SK-N-SH (cell line): Measurements from ENCODE around the gene ROS1. TPM values are rescaled to one million over a fixed set of nuclear protein-coding genes. Genes with fewer than 3 reads are reported as not detected.

Experiments
- CTCF ChIA-PET: fragments of 300-600, 350-600 bp; formaldehyde crosslinking; extraction: SDS; loops from one replicate; lab custom pipeline; 2021; lab: Yijun Ruan, JAX
- POLR2A ChIA-PET: fragments of 350-600 bp; sonication (Branson Sonifier 250); formaldehyde crosslinking; extraction: SDS; loops from one replicate; lab custom pipeline; 2020; ENCODE audit warnings: antibody characterized with exemption, inconsistent platforms; lab: Yijun Ruan, JAX
- DNase-seq: peaks from one replicate; pipeline ENCODE4 v3.0.0; 2012
- H2AFZ ChIP-seq: fragments of 200-600 bp; sonication (generic); 2 replicates; pipeline ENCODE4 v1.8.1; 2016; ENCODE audit warnings: antibody characterized with exemption, mild to moderate bottlenecking, low read depth
- H3F3A ChIP-seq: fragments of 200-600 bp; sonication (generic); replicated peaks from 2 replicates; pipeline ENCODE3; 2016; ENCODE audit warnings: antibody characterized with exemption, mild to moderate bottlenecking; ENCODE audit not compliant: insufficient read depth
- H3K27ac ChIP-seq, 2 experiments: fragments of 200-500 bp in 1 of 2; fragments of 200-600 bp in 1 of 2; sonication (Bioruptor generic) in 1 of 2; sonication (generic), shearing (Covaris generic) in 1 of 2; 2 replicates each; pipeline versions ENCODE4 v1.5.1 to v1.6.1; 2014 to 2016; ENCODE audit warnings: low read depth in 2 of 2, inconsistent platforms in 1 of 2, low read length in 1 of 2, mild to moderate bottlenecking in 1 of 2, mixed read lengths in 1 of 2
- H3K27me3 ChIP-seq: fragments of 200-600 bp; sonication (generic), shearing (Covaris generic); 2 replicates; pipeline ENCODE4 v1.6.1; 2016; ENCODE audit warnings: mixed run types; ENCODE audit not compliant: insufficient read depth
- H3K36me3 ChIP-seq, 2 experiments: fragments of 200-500 bp in 1 of 2; fragments of 200-600 bp in 1 of 2; sonication (Bioruptor generic) in 1 of 2; sonication (generic) in 1 of 2; replicated peaks in 1 of 2; 2 replicates each; pipeline versions ENCODE3 to v1.5.1; 2014 to 2016; ENCODE audit warnings: low read length in 1 of 2, mild to moderate bottlenecking in 1 of 2; ENCODE audit not compliant: insufficient read depth in 2 of 2, control insufficient read depth in 1 of 2
- H3K4me1 ChIP-seq, 2 experiments: fragments of 200-500 bp in 1 of 2; fragments of 200-600 bp in 1 of 2; sonication (Bioruptor generic) in 1 of 2; sonication (generic), shearing (Covaris generic) in 1 of 2; 2 replicates each; pipeline versions ENCODE4 v1.5.1 to v1.6.1; 2014 to 2016; ENCODE audit warnings: low read depth in 1 of 2, low read length in 1 of 2, mixed run types in 1 of 2; ENCODE audit not compliant: insufficient read depth in 2 of 2, control insufficient read depth in 1 of 2
- H3K4me2 ChIP-seq: fragments of 200-600 bp; sonication (generic), shearing (Covaris generic); 2 replicates; pipeline ENCODE4 v1.6.1; 2017; ENCODE audit warnings: mixed run types
- H3K4me3 ChIP-seq, 2 experiments: fragments of 200-500 bp in 1 of 2; fragments of 200-600 bp in 1 of 2; sonication (Bioruptor generic) in 1 of 2; sonication (generic), shearing (Covaris generic) in 1 of 2; 2 replicates each; pipeline versions ENCODE4 v1.5.1 to v1.8.1; 2014 to 2016; ENCODE audit warnings: low read depth in 2 of 2, inconsistent platforms in 1 of 2, low read length in 1 of 2, mild to moderate bottlenecking in 1 of 2, mixed read lengths in 1 of 2, moderate library complexity in 1 of 2
- H3K79me2 ChIP-seq: fragments of 200-600 bp; sonication (generic); 2 replicates; pipeline ENCODE4 v1.8.1; 2017; ENCODE audit warnings: mild to moderate bottlenecking; ENCODE audit not compliant: insufficient read depth
- H3K9ac ChIP-seq: fragments of 200-600 bp; sonication (generic); 2 replicates; pipeline ENCODE4 v1.6.1; 2017; ENCODE audit warnings: mixed run types
- H3K9me2 ChIP-seq: fragments of 200-600 bp; sonication (generic); 2 replicates; pipeline ENCODE4 v1.6.1; 2017; ENCODE audit warnings: mixed run types
- H3K9me3 ChIP-seq: fragments of 200-600 bp; sonication (generic); 2 replicates; pipeline ENCODE4 v1.6.1; 2017; ENCODE audit warnings: mixed run types, mild to moderate bottlenecking, moderate library complexity
- H4K20me1 ChIP-seq: fragments of 200-600 bp; sonication (generic); 2 replicates; pipeline ENCODE4 v1.6.1; 2017; ENCODE audit warnings: mild to moderate bottlenecking, mixed run types; ENCODE audit not compliant: insufficient read depth
- FOXJ3 ChIP-seq: sonication (generic); formaldehyde crosslinking; IDR thresholded peaks from 2 replicates; pipeline ENCODE4 v1.5.1; 2020; ENCODE audit warnings: mild to moderate bottlenecking, missing genetic modification reagents
- FOXM1 ChIP-seq: IDR thresholded peaks from 2 replicates; pipeline ENCODE4 v1.4.0; 2012; ENCODE audit warnings: low read depth, mild to moderate bottlenecking
- GABPA ChIP-seq: IDR thresholded peaks from 2 replicates; pipeline ENCODE4 v1.4.0; 2012; ENCODE audit warnings: low read depth, mild to moderate bottlenecking
- JUND ChIP-seq: IDR thresholded peaks from 2 replicates; pipeline ENCODE4 v1.4.0; 2012
- MXI1 ChIP-seq: IDR thresholded peaks from 2 replicates; pipeline ENCODE4 v1.6.1; 2012; ENCODE audit warnings: mild to moderate bottlenecking, low read depth, low read length, improper control_type of control experiment
- NFIC ChIP-seq: IDR thresholded peaks from 2 replicates; pipeline ENCODE4 v1.4.0; 2012; ENCODE audit warnings: borderline replicate concordance
- NRF1 ChIP-seq: IDR thresholded peaks from 2 replicates; pipeline ENCODE4 v1.6.1; 2012; ENCODE audit warnings: low read depth, mild to moderate bottlenecking, low read length
- POLR2AphosphoS5 ChIP-seq: IDR thresholded peaks from 2 replicates; pipeline ENCODE4 v1.6.1; 2012; ENCODE audit warnings: low read depth, low read length
- RAD21 ChIP-seq: IDR thresholded peaks from 2 replicates; pipeline ENCODE4 v1.6.1; 2012; ENCODE audit warnings: mild to moderate bottlenecking, low read length
- RCOR1 ChIP-seq: fragments of 150-350 bp; IDR thresholded peaks from 2 replicates; pipeline ENCODE4 v1.6.1; 2017; ENCODE audit warnings: antibody characterized with exemption, low read length
- RXRA ChIP-seq: IDR thresholded peaks from 2 replicates; pipeline ENCODE4 v1.4.0; 2012; ENCODE audit warnings: low read depth, mild to moderate bottlenecking, borderline replicate concordance
- SIN3A ChIP-seq: IDR thresholded peaks from 2 replicates; pipeline ENCODE4 v1.6.1; 2012; ENCODE audit warnings: low read depth, mild to moderate bottlenecking, low read length, moderate library complexity, borderline replicate concordance
- SMC3 ChIP-seq: IDR thresholded peaks from 2 replicates; pipeline ENCODE4 v1.6.1; 2012; ENCODE audit warnings: low read depth, low read length, improper control_type of control experiment
- TAF1 ChIP-seq: IDR thresholded peaks from 2 replicates; pipeline ENCODE4 v1.6.1; 2012; ENCODE audit warnings: low read depth, mild to moderate bottlenecking, low read length, moderate library complexity, borderline replicate concordance
- TEAD4 ChIP-seq: IDR thresholded peaks from 2 replicates; pipeline ENCODE4 v1.4.0; 2012; ENCODE audit warnings: mild to moderate bottlenecking, borderline replicate concordance; ENCODE audit not compliant: insufficient read depth
- WGBS: methylation state at CpG from one replicate; pipeline ENCODE4 v1.1.6; 2017; ENCODE audit warnings: low lambda C conversion rate; 5-methylcytosine and 5-hydroxymethylcytosine counted together
- polyA plus RNA-seq, 3 experiments: library from polyadenylated mRNA; depleted of rRNA; stranded (reverse); fragments of >200 nt; gene quantifications; 2 replicates each; pipeline ENCODE4 v1.2.3, GENCODE V29; 2012
- TF ChIP-seq, protein P1 (sequence below): IDR thresholded peaks from 2 replicates; pipeline ENCODE4 v1.6.1; 2012; ENCODE audit warnings: mild to moderate bottlenecking, low read depth, low read length, moderate library complexity
- TF ChIP-seq, protein P2 (sequence below): fragments of 150-350 bp; IDR thresholded peaks from 2 replicates; pipeline ENCODE4 v1.6.1; 2017; ENCODE audit warnings: antibody characterized with exemption, low read length, low read depth, borderline replicate concordance
- TF ChIP-seq, protein P3 (sequence below): IDR thresholded peaks from 2 replicates; pipeline ENCODE4 v1.4.0; 2012; ENCODE audit warnings: low read depth
- TF ChIP-seq, protein P4 (sequence below): IDR thresholded peaks from 2 replicates; pipeline ENCODE4; 2012
- TF ChIP-seq, protein P5 (sequence below): IDR thresholded peaks from 2 replicates; pipeline ENCODE4 v1.4.0; 2012; ENCODE audit warnings: low read depth, borderline replicate concordance
- TF ChIP-seq, protein P6 (sequence below): fragments of 150-350 bp; IDR thresholded peaks from 2 replicates; pipeline ENCODE4 v1.6.1; 2016; ENCODE audit warnings: mild to moderate bottlenecking, low read depth, low read length
- TF ChIP-seq, protein P7 (sequence below): IDR thresholded peaks from 2 replicates; pipeline ENCODE4 v1.4.0; 2012; ENCODE audit warnings: low read depth, borderline replicate concordance

ROS1 gene
- polyA plus RNA-seq, 1 of the 3 experiments (the other 2 are of a cell fraction): 1.8 TPM

DNA sequence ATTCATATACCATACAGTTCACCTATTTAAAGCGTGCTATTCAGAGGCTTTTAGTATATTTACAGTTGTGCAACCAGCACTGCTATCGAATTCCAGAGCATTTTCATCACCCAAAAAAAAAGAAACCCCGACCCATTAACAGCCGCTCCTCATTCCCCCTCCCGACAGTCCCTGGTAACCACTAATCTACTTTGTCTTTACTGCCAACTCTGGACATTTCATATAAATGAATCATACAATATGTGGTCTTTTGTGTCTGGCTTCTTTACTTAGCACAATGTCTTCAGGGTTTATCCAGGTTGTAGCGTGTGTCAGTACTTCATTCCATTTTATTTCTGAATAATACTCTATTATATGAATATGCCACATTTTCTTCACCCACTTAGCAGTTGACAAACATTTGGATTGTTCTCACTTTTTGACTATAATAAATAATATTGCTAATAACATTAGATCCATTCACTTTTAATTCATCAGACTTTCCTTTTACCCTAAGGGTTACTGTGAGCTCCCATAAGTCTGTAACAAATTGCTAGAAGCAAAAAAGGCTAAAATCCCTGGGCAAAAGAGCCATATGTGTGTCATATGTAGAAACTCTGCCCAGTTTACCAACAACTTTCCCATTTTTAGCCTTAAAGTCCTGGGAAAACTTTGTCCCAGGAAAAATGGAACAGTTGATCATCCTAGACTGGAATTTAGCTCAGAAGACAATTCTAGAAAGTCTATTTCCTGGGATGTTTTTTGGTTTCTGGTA is 23.2 kb upstream of the ROS1 start:
- WGBS: 2% methylated on average over 6 of the region's 6 CpGs
- Histone ChIP-seq H3K27me3 (no peaks in the 10 kb centered on the region), H3K9me2 (no peaks in the 10 kb centered on the region), H3K36me3 (no peaks in the 10 kb centered on the region), H3F3A (peaks cover 8% of the 10 kb centered on the region), H3K4me3 (peak overlapping the region in 1 of 2 experiments; percentile 47; a peak in 1 of 4 replicates), H3K27ac (peak overlapping the region; percentile 90 to 96; a peak in 3 of 4 replicates), H3K9me3 (no peaks in the 10 kb centered on the region), H3K9ac (peak overlapping the region; percentile 63; the same call in 1 of the 2 replicates), H3K79me2 (no peaks in the 10 kb centered on the region), H2AFZ (peak overlapping the region; percentile 91; the same call in 1 of the 2 replicates), H3K4me2 (peak overlapping the region; percentile 79), H4K20me1 (no peaks in the 10 kb centered on the region), H3K4me1 (peaks cover 0 to 33% of the 10 kb centered on the region in 2 experiments; a peak in 3 of 4 replicates)
- CTCF ChIA-PET: interaction anchor here (0.8 to 5.7 kb wide), 20 partner anchors 8 to 1132 kb away, joined by 3 to 108 read pairs (median 7); partner anchors contain the start of genes GOPC and ROS1
- DNase-seq: no peak
- POLR2A ChIA-PET: no interaction called here
- TF ChIP-seq, protein P1, sequence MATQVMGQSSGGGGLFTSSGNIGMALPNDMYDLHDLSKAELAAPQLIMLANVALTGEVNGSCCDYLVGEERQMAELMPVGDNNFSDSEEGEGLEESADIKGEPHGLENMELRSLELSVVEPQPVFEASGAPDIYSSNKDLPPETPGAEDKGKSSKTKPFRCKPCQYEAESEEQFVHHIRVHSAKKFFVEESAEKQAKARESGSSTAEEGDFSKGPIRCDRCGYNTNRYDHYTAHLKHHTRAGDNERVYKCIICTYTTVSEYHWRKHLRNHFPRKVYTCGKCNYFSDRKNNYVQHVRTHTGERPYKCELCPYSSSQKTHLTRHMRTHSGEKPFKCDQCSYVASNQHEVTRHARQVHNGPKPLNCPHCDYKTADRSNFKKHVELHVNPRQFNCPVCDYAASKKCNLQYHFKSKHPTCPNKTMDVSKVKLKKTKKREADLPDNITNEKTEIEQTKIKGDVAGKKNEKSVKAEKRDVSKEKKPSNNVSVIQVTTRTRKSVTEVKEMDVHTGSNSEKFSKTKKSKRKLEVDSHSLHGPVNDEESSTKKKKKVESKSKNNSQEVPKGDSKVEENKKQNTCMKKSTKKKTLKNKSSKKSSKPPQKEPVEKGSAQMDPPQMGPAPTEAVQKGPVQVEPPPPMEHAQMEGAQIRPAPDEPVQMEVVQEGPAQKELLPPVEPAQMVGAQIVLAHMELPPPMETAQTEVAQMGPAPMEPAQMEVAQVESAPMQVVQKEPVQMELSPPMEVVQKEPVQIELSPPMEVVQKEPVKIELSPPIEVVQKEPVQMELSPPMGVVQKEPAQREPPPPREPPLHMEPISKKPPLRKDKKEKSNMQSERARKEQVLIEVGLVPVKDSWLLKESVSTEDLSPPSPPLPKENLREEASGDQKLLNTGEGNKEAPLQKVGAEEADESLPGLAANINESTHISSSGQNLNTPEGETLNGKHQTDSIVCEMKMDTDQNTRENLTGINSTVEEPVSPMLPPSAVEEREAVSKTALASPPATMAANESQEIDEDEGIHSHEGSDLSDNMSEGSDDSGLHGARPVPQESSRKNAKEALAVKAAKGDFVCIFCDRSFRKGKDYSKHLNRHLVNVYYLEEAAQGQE: 0 out of 2 replicates have a peak, but pooled peaks have one; percentile 44
- TF ChIP-seq SIN3A (no peak), NRF1 (no peak), RCOR1 (no peak), RXRA (peak; percentile 71; the same call in 1 of the 2 replicates), TEAD4 (peak; percentile 95), POLR2AphosphoS5 (peak; percentile 70; the same call in 1 of the 2 replicates), JUND (peak; percentile 95), MXI1 (no peak), RAD21 (no peak), TAF1 (peak; percentile 44; the same call in 1 of the 2 replicates), FOXJ3 (no peak), FOXM1 (peak; percentile 94), SMC3 (no peak), NFIC (peak; percentile 95), GABPA (no peak)
- TF ChIP-seq, protein P2, sequence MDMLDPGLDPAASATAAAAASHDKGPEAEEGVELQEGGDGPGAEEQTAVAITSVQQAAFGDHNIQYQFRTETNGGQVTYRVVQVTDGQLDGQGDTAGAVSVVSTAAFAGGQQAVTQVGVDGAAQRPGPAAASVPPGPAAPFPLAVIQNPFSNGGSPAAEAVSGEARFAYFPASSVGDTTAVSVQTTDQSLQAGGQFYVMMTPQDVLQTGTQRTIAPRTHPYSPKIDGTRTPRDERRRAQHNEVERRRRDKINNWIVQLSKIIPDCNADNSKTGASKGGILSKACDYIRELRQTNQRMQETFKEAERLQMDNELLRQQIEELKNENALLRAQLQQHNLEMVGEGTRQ: no peak
- TF ChIP-seq, protein P3, sequence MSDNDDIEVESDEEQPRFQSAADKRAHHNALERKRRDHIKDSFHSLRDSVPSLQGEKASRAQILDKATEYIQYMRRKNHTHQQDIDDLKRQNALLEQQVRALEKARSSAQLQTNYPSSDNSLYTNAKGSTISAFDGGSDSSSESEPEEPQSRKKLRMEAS: peak; percentile 70; the same call in 1 of the 2 replicates
- TF ChIP-seq, protein P4, sequence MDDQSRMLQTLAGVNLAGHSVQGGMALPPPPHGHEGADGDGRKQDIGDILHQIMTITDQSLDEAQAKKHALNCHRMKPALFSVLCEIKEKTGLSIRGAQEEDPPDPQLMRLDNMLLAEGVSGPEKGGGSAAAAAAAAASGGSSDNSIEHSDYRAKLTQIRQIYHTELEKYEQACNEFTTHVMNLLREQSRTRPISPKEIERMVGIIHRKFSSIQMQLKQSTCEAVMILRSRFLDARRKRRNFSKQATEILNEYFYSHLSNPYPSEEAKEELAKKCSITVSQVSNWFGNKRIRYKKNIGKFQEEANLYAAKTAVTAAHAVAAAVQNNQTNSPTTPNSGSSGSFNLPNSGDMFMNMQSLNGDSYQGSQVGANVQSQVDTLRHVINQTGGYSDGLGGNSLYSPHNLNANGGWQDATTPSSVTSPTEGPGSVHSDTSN: peak; percentile 90
- TF ChIP-seq, protein P5, sequence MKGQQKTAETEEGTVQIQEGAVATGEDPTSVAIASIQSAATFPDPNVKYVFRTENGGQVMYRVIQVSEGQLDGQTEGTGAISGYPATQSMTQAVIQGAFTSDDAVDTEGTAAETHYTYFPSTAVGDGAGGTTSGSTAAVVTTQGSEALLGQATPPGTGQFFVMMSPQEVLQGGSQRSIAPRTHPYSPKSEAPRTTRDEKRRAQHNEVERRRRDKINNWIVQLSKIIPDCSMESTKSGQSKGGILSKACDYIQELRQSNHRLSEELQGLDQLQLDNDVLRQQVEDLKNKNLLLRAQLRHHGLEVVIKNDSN: no peak
- TF ChIP-seq, protein P6, sequence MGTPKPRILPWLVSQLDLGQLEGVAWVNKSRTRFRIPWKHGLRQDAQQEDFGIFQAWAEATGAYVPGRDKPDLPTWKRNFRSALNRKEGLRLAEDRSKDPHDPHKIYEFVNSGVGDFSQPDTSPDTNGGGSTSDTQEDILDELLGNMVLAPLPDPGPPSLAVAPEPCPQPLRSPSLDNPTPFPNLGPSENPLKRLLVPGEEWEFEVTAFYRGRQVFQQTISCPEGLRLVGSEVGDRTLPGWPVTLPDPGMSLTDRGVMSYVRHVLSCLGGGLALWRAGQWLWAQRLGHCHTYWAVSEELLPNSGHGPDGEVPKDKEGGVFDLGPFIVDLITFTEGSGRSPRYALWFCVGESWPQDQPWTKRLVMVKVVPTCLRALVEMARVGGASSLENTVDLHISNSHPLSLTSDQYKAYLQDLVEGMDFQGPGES: no peak
- TF ChIP-seq, protein P7, sequence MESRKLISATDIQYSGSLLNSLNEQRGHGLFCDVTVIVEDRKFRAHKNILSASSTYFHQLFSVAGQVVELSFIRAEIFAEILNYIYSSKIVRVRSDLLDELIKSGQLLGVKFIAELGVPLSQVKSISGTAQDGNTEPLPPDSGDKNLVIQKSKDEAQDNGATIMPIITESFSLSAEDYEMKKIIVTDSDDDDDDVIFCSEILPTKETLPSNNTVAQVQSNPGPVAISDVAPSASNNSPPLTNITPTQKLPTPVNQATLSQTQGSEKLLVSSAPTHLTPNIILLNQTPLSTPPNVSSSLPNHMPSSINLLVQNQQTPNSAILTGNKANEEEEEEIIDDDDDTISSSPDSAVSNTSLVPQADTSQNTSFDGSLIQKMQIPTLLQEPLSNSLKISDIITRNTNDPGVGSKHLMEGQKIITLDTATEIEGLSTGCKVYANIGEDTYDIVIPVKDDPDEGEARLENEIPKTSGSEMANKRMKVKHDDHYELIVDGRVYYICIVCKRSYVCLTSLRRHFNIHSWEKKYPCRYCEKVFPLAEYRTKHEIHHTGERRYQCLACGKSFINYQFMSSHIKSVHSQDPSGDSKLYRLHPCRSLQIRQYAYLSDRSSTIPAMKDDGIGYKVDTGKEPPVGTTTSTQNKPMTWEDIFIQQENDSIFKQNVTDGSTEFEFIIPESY: peak; percentile 40; the same call in 1 of the 2 replicates
